GM10248 (cell line): Measurements from ENCODE around the gene STK39.

Source experiments
- CTCF ChIA-PET: fragments of 300-600 bp; sonication (Branson Sonifier 250); formaldehyde crosslinking; extraction: SDS; loops from one replicate; lab custom pipeline; 2021; ENCODE audit warnings: antibody characterized with exemption; lab: Yijun Ruan, JAX
- POLR2A ChIA-PET: fragments of 350-650 bp; sonication (Branson Sonifier 250); formaldehyde crosslinking; extraction: SDS; loops from one replicate; lab custom pipeline; 2020; ENCODE audit warnings: antibody characterized with exemption; lab: Yijun Ruan, JAX
- DNase-seq: peaks from one replicate; pipeline ENCODE4 v3.0.0; 2012; ENCODE audit errors: extremely low spot score
- TF ChIP-seq, protein P1 (sequence below): IDR thresholded peaks from 2 replicates; pipeline ENCODE4 v1.5.1; 2012; ENCODE audit warnings: mild to moderate bottlenecking, low read depth; ENCODE audit errors: extremely low read depth, missing control alignments, control extremely low read depth

STK39 gene

GRCh38 chr2:168155046-168155445, 92.3 kb downstream of the STK39 start:
- POLR2A ChIA-PET: no interaction called here
- TF ChIP-seq, protein P1, sequence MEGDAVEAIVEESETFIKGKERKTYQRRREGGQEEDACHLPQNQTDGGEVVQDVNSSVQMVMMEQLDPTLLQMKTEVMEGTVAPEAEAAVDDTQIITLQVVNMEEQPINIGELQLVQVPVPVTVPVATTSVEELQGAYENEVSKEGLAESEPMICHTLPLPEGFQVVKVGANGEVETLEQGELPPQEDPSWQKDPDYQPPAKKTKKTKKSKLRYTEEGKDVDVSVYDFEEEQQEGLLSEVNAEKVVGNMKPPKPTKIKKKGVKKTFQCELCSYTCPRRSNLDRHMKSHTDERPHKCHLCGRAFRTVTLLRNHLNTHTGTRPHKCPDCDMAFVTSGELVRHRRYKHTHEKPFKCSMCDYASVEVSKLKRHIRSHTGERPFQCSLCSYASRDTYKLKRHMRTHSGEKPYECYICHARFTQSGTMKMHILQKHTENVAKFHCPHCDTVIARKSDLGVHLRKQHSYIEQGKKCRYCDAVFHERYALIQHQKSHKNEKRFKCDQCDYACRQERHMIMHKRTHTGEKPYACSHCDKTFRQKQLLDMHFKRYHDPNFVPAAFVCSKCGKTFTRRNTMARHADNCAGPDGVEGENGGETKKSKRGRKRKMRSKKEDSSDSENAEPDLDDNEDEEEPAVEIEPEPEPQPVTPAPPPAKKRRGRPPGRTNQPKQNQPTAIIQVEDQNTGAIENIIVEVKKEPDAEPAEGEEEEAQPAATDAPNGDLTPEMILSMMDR: no peak
- no peak for DNase-seq
- CTCF ChIA-PET: interaction anchor here (1.1 to 1.8 kb wide), 2 partner anchors 10 to 29 kb away, joined by 3 to 4 read pairs; no protein-coding TSS in a partner anchor

GRCh38 chr2:168152902-168153530, 94.4 kb downstream of the STK39 start:
- TF ChIP-seq, protein P1: no peak
- no peak for DNase-seq
- ChIA-PET POLR2A (no interaction called here), CTCF (no interaction called here)

- POLR2A ChIA-PET: no interaction called here
- TF ChIP-seq, protein P1: no peak
- no peak for DNase-seq
- CTCF ChIA-PET: no interaction called here
Measured at GRCh38 chr2:168149986-168150385, 97.4 kb downstream of the STK39 start.

DNA sequence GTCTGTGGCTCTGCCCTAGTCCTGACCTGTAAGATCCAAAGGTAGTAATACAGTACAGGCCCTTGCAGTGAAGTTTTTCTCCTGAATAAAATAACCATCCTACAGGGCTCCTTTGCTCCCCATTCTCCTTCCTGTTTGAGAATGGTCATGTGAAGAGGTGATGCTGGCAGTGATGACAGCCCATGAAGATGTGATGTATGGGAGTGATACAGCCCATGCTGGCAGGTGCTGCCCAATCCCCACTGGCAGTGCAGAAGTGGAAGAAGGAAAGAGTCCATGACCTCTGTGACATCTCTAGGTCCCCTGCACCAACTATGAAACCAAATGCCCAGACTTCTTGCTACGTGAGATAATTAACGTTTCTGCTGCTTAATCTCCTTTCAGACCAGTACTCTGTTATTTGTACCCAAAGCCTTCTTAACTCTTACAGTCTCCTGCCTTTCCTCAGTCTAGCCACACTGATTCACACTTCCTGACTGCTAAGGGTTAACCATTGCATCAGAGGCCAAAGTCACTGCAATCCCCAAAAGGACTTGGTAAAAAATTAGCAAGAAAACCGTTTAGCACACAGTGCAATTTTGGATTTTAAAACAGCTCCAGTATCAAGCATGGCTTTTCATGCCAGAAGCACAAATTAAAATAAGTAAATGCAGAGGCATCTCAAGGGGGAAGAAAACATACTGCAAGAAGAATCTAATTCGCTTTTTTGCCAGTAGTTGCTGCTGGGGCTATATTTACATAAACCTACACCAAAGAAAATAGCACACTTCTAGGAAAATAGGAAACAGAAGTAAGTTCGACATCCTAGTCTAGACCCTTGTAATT, 98.0 kb downstream of the STK39 start:
- POLR2A ChIA-PET: no interaction called here
- DNase-seq: no peak
- CTCF ChIA-PET: no interaction called here
- TF ChIP-seq, protein P1: no peak

- ChIA-PET CTCF (no interaction called here), POLR2A (no interaction called here)
- TF ChIP-seq, protein P1: no peak
- no peak for DNase-seq
Measured at GRCh38 chr2:168147830-168148794, 99.3 kb downstream of the STK39 start.
